Measurements from ENCODE around the gene VANGL1. TPM values are rescaled to one million over a fixed set of nuclear protein-coding genes. Genes with fewer than 3 reads are reported as not detected.

Gene VANGL1
- total RNA-seq, 1 donor from 2014 or later, result 13.8 TPM

DNA sequence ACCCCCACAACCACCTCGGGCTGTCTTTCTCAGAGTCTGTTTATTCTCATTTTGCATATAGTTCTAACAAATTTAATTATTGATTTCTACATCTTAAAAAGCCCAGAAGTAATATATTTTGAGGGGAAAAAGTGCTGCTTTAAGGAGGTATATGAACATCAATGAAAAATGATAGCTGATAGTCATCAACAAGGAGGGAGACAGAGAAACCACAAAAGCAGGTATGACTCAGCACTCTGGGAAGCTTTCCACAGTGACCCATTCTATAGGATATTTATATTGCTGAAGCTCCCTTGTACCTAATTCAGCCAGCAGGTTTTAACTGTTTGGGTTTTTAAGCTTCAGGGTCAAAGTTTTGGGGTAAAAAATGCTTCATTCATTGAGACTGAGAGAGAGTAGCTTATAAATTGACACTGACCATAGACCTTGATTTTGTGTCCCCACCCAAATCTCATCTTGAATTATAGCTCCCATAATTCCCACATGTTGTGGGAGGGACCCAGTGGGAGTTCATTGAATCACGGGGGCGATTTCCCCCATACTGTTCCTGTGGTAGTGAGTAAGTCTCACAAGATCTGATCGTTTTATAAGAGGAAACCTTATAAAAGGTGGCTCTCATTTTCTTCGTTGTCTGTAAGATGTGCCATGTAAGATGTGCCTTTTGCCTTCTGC lies 27.4 kb downstream of the VANGL1 start:
- TF ChIP-seq, protein P1, sequence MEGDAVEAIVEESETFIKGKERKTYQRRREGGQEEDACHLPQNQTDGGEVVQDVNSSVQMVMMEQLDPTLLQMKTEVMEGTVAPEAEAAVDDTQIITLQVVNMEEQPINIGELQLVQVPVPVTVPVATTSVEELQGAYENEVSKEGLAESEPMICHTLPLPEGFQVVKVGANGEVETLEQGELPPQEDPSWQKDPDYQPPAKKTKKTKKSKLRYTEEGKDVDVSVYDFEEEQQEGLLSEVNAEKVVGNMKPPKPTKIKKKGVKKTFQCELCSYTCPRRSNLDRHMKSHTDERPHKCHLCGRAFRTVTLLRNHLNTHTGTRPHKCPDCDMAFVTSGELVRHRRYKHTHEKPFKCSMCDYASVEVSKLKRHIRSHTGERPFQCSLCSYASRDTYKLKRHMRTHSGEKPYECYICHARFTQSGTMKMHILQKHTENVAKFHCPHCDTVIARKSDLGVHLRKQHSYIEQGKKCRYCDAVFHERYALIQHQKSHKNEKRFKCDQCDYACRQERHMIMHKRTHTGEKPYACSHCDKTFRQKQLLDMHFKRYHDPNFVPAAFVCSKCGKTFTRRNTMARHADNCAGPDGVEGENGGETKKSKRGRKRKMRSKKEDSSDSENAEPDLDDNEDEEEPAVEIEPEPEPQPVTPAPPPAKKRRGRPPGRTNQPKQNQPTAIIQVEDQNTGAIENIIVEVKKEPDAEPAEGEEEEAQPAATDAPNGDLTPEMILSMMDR (IDR thresholded peaks at IDR 0.05; ENCODE audit: insufficient read depth, low read depth, low read length), result no peak
- no peak for TF ChIP-seq EZH2 (IDR thresholded peaks at IDR 0.05; ENCODE audit: insufficient read depth, low read length)
- Histone ChIP-seq H3K36me3 (ENCODE audit: insufficient read depth, low read length) (peaks cover 12% of the 10 kb centered on the region), H4K20me1 (ENCODE audit: insufficient read depth, low read length) (no peaks in the 10 kb centered on the region), H3K27me3 (ENCODE audit: insufficient read depth, low read length) (no peaks in the 10 kb centered on the region), H2AFZ (ENCODE audit: low read depth, low read length) (no peak overlapping the region), H3K4me2 (ENCODE audit: low read length) (peak overlapping the region; percentile 60), H3K9me3 (ENCODE audit: insufficient read depth, low read depth, low read length) (peaks cover 9% of the 10 kb centered on the region), H3K79me2 (ENCODE audit: insufficient read depth, low read length) (peaks cover 24% of the 10 kb centered on the region), H3K27ac (ENCODE audit: low read depth, low read length) (peak overlapping the region; percentile 79), H3K4me1 (ENCODE audit: insufficient read depth, low read length) (peaks cover 38% of the 10 kb centered on the region), H3K9ac (ENCODE audit: low read length) (peak overlapping the region; percentile 23), H3K4me3 (ENCODE audit: insufficient read depth, low read depth, low read length) (peak overlapping the region; percentile 26)
- peak; percentile 88 for DNase-seq (ENCODE audit: low read depth)
- H3K9me3 Mint-ChIP-seq (ENCODE audit: unreplicated experiment), result peaks cover 4% of the 10 kb centered on the region
- peaks cover 38% of the 10 kb centered on the region for H3K4me1 Mint-ChIP-seq (ENCODE audit: low read depth, unreplicated experiment)
- peak overlapping the region; percentile 41 for H3K4me3 Mint-ChIP-seq (ENCODE audit: unreplicated experiment)
- H3K27me3 Mint-ChIP-seq (ENCODE audit: low read depth, unreplicated experiment), result no peaks in the 10 kb centered on the region
- H3K36me3 Mint-ChIP-seq (ENCODE audit: low read depth, unreplicated experiment), result peaks cover 27% of the 10 kb centered on the region
- H3K27ac Mint-ChIP-seq (ENCODE audit: unreplicated experiment), result peak overlapping the region; percentile 90
- FAIRE-seq, result peak; percentile 29

- DNase-seq (ENCODE audit: low read depth) (peak; percentile 18), FAIRE-seq (no peak)
- H3K27me3 ChIP-seq (ENCODE audit: insufficient read depth, low read length), result no peaks in the 10 kb centered on the region
- no peak overlapping the region for H2AFZ ChIP-seq (ENCODE audit: low read depth, low read length)
- H3K4me1 ChIP-seq (ENCODE audit: insufficient read depth, low read length), result peaks cover 38% of the 10 kb centered on the region
- H3K27ac ChIP-seq (ENCODE audit: low read depth, low read length), result peak overlapping the region; percentile 79
- peaks cover 39% of the 10 kb centered on the region for H3K4me1 Mint-ChIP-seq (ENCODE audit: low read depth, unreplicated experiment)
- H3K27ac Mint-ChIP-seq (ENCODE audit: unreplicated experiment), result peak overlapping the region; percentile 69
- H3K4me2 ChIP-seq (ENCODE audit: low read length), result peak overlapping the region; percentile 78
- H4K20me1 ChIP-seq (ENCODE audit: insufficient read depth, low read length), result no peaks in the 10 kb centered on the region
- peaks cover 9% of the 10 kb centered on the region for H3K9me3 ChIP-seq (ENCODE audit: insufficient read depth, low read depth, low read length)
- H3K9me3 Mint-ChIP-seq (ENCODE audit: unreplicated experiment), result peaks cover 4% of the 10 kb centered on the region
- TF ChIP-seq, protein P1 (IDR thresholded peaks at IDR 0.05; ENCODE audit: insufficient read depth, low read depth, low read length), result no peak
- TF ChIP-seq EZH2 (IDR thresholded peaks at IDR 0.05; ENCODE audit: insufficient read depth, low read length), result no peak
- peak overlapping the region; percentile 54 for H3K9ac ChIP-seq (ENCODE audit: low read length)
- no peak overlapping the region for H3K4me3 Mint-ChIP-seq (ENCODE audit: unreplicated experiment)
- H3K27me3 Mint-ChIP-seq (ENCODE audit: low read depth, unreplicated experiment), result no peaks in the 10 kb centered on the region
- H3K79me2 ChIP-seq (ENCODE audit: insufficient read depth, low read length), result peaks cover 29% of the 10 kb centered on the region
- H3K4me3 ChIP-seq (ENCODE audit: insufficient read depth, low read depth, low read length), result no peak overlapping the region
- H3K36me3 ChIP-seq (ENCODE audit: insufficient read depth, low read length), result peaks cover 12% of the 10 kb centered on the region
- peaks cover 25% of the 10 kb centered on the region for H3K36me3 Mint-ChIP-seq (ENCODE audit: low read depth, unreplicated experiment)
Measured at GRCh38 chr1:115669886-115670285, 28.1 kb downstream of the VANGL1 start.
